IMR-90 (cell line): ENCODE measurements around the gene ZNF213. TPM values are rescaled to one million over a fixed set of nuclear protein-coding genes. Genes with fewer than 3 reads are reported as not detected.

ENCODE experiments used
- ATAC-seq: fragments of 200-7000 bp; cut with Tn5 transposase; 2 replicates; pipeline ENCODE4 v1.9.1; 2020; ENCODE audit warnings: low read depth, mild to moderate bottlenecking, moderate library complexity
- BruUV-seq: library from RNA; stranded (reverse); fragments of 400-500 nt; replicated peaks from 2 replicates; lab custom pipeline; 2021; lab: Mats Ljungman, UMichigan
- CTCF ChIA-PET: fragments of 300-600 bp; formaldehyde crosslinking; extraction: SDS; loops from one replicate; lab custom pipeline; 2021; ENCODE audit warnings: antibody characterized with exemption; lab: Yijun Ruan, JAX
- POLR2A ChIA-PET: fragments of 300-600 bp; sonication (Branson Sonifier 250); formaldehyde crosslinking; loops from one replicate; lab custom pipeline; 2022; ENCODE audit warnings: antibody characterized with exemption; ENCODE audit not compliant: unreplicated experiment; lab: Charles Lee
- DNase-seq: peaks from one replicate; pipeline ENCODE4 v3.0.0; 2013
- H2AFZ ChIP-seq: replicated peaks from 2 replicates; pipeline ENCODE3; 2013; ENCODE audit warnings: low read length, mild to moderate bottlenecking; ENCODE audit not compliant: poor library complexity
- H2AK5ac ChIP-seq: 2 replicates; pipeline ENCODE4 v1.6.1; 2013; ENCODE audit warnings: low read depth, low read length, inconsistent platforms
- H2AK9ac ChIP-seq: replicated peaks from 2 replicates; pipeline ENCODE3; 2013; ENCODE audit warnings: mild to moderate bottlenecking, low read depth, low read length, moderate library complexity; ENCODE audit not compliant: poor library complexity
- H2BK120ac ChIP-seq: 2 replicates; pipeline ENCODE4 v1.6.1; 2013; ENCODE audit warnings: low read depth, low read length, inconsistent platforms
- H2BK15ac ChIP-seq: 3 replicates; pipeline ENCODE4 v1.6.1; 2013; ENCODE audit warnings: low read depth, low read length, inconsistent platforms
- H2BK20ac ChIP-seq: 2 replicates; pipeline ENCODE4 v1.6.1; 2013; ENCODE audit warnings: low read depth, mild to moderate bottlenecking, inconsistent platforms, low read length, moderate library complexity
- H2BK5ac ChIP-seq: 2 replicates; pipeline ENCODE4 v1.6.1; 2013; ENCODE audit warnings: mild to moderate bottlenecking, low read depth, low read length, inconsistent platforms; ENCODE audit not compliant: poor library complexity, severe bottlenecking
- H3K14ac ChIP-seq: replicated peaks from 2 replicates; pipeline ENCODE4 v1.6.1; 2013; ENCODE audit warnings: low read depth, low read length, inconsistent platforms
- H3K18ac ChIP-seq: 2 replicates; pipeline ENCODE4 v1.6.1; 2013; ENCODE audit warnings: low read depth, low read length, control low read depth
- H3K23ac ChIP-seq: 2 replicates; pipeline ENCODE4 v1.6.1; 2013; ENCODE audit warnings: low read depth, low read length, inconsistent platforms
- H3K27ac ChIP-seq: 2 replicates; pipeline ENCODE4 v1.5.1; 2013; ENCODE audit warnings: mild to moderate bottlenecking, control low read depth, low read length; ENCODE audit not compliant: insufficient read depth
- H3K27me3 ChIP-seq: 2 replicates; pipeline ENCODE4 v1.6.1; 2013; ENCODE audit warnings: low read length; ENCODE audit not compliant: control insufficient read depth, insufficient read depth
- H3K36me3 ChIP-seq: 2 replicates; pipeline ENCODE4 v1.6.1; 2013; ENCODE audit warnings: low read length, mixed read lengths; ENCODE audit not compliant: control insufficient read depth, insufficient read depth
- H3K4ac ChIP-seq: 2 replicates; pipeline ENCODE4 v1.6.1; 2013; ENCODE audit warnings: low read depth, low read length, inconsistent platforms
- H3K4me1 ChIP-seq: 2 replicates; pipeline ENCODE4 v1.6.1; 2013; ENCODE audit warnings: low read length, mixed read lengths; ENCODE audit not compliant: control insufficient read depth, insufficient read depth
- H3K4me2 ChIP-seq: 2 replicates; pipeline ENCODE4 v1.6.1; 2013; ENCODE audit warnings: low read depth, mild to moderate bottlenecking, control low read depth, low read length, moderate library complexity
- H3K4me3 ChIP-seq: 2 replicates; pipeline ENCODE4 v1.5.1; 2013; ENCODE audit warnings: low read depth, mild to moderate bottlenecking, control low read depth, low read length, moderate library complexity; ENCODE audit not compliant: insufficient read depth
- H3K56ac ChIP-seq: 2 replicates; pipeline ENCODE4 v1.6.1; 2013; ENCODE audit warnings: low read length, inconsistent platforms; ENCODE audit not compliant: insufficient read depth; ENCODE audit errors: extremely low read depth
- H3K79me1 ChIP-seq, 2 experiments: 2 replicates each; pipeline ENCODE4 v1.6.1; 2013; ENCODE audit warnings: low read length in 2 of 2, inconsistent platforms in 1 of 2, low read depth in 1 of 2
- H3K9ac ChIP-seq: 2 replicates; pipeline ENCODE4 v1.6.1; 2013; ENCODE audit warnings: low read depth, low read length, control low read depth
- H3K9me1 ChIP-seq: 2 replicates; pipeline ENCODE4 v1.6.1; 2013; ENCODE audit warnings: low read length, inconsistent platforms; ENCODE audit not compliant: insufficient read depth
- H3K9me3 ChIP-seq: 2 replicates; pipeline ENCODE4 v1.6.1; 2013; ENCODE audit warnings: low read length; ENCODE audit not compliant: control insufficient read depth, insufficient read depth
- H4K20me1 ChIP-seq: 2 replicates; pipeline ENCODE4 v1.6.1; 2013; ENCODE audit warnings: low read length, inconsistent platforms; ENCODE audit not compliant: insufficient read depth
- H4K5ac ChIP-seq: 2 replicates; pipeline ENCODE4 v1.6.1; 2013; ENCODE audit warnings: mild to moderate bottlenecking, low read depth, low read length, control low read depth
- H4K8ac ChIP-seq, 2 experiments: 2 replicates each; pipeline ENCODE4 v1.6.1; 2013; ENCODE audit warnings: low read depth in 2 of 2, low read length in 2 of 2, control low read depth in 1 of 2, inconsistent platforms in 1 of 2
- H4K91ac ChIP-seq: 2 replicates; pipeline ENCODE4 v1.6.1; 2013; ENCODE audit warnings: low read depth, low read length, inconsistent platforms; ENCODE audit not compliant: insufficient read depth
- CHD1 ChIP-seq: IDR thresholded peaks from 2 replicates; pipeline ENCODE4 v1.6.1; 2012; ENCODE audit warnings: low read depth, low read length, improper control_type of control experiment
- MAZ ChIP-seq: IDR thresholded peaks from 2 replicates; pipeline ENCODE4 v1.6.1; 2012; ENCODE audit warnings: low read depth, mild to moderate bottlenecking, low read length, improper control_type of control experiment, moderate library complexity, borderline replicate concordance
- MXI1 ChIP-seq: IDR thresholded peaks from 2 replicates; pipeline ENCODE4 v1.6.1; 2012; ENCODE audit warnings: low read depth, mild to moderate bottlenecking, low read length, moderate library complexity, borderline replicate concordance
- NFE2L2 ChIP-seq: fragments of 150-350 bp; IDR thresholded peaks from 2 replicates; pipeline ENCODE4 v1.6.1; 2016; ENCODE audit warnings: low read depth, mild to moderate bottlenecking, low read length
- RAD21 ChIP-seq: IDR thresholded peaks from 2 replicates; pipeline ENCODE4 v1.6.1; 2012; ENCODE audit warnings: low read length, improper control_type of control experiment
- WGBS, 2 experiments: methylation state at CpG; one replicate each; pipeline versions ENCODE4 v1.1.5 to v1.1.7; 2013; ENCODE audit warnings: missing lambda C conversion rate in 2 of 2; ENCODE audit not compliant: insufficient read length in 1 of 2; ENCODE audit errors: extremely low coverage in 2 of 2; 5-methylcytosine and 5-hydroxymethylcytosine counted together
- dilution Hi-C: fragments of 300-500 bp; cut with HindIII; formaldehyde crosslinking; loops from one replicate; pipeline ENCODE4 v1.14.3; 2018; ENCODE audit warnings: low sequenced_read_pairs; ENCODE audit not compliant: unreplicated experiment
- in situ Hi-C: fragments of 300-500 bp; cut with MboI; formaldehyde crosslinking; loops from 3 replicates; pipeline ENCODE4 v1.14.3; 2019; ENCODE audit warnings: low sequenced_read_pairs, inconsistent platforms, mixed read lengths
- intact Hi-C: fragments of 100-400 bp; cut with micrococcal nuclease; formaldehyde crosslinking; loops from 2 replicates; pipeline ENCODE4 v1.10.0; 2022
- polyA plus RNA-seq, 3 experiments: library from polyadenylated mRNA; depleted of rRNA; stranded (reverse); fragments of >200 nt; gene quantifications; 2 replicates each; pipeline ENCODE4 v1.2.3, GENCODE V29; 2012; ENCODE audit warnings: low replicate concordance in 1 of 3
- total RNA-seq: library from RNA; depleted of rRNA; stranded (reverse); fragments of >200 nt; gene quantifications from 2 replicates; pipeline ENCODE4 v1.2.3, GENCODE V29; 2012

The ZNF213 gene
- total and polyA plus RNA-seq, 2 of the 4 experiments (the other 2 are of a cell fraction) = 0.72 to 4.0 TPM

DNA sequence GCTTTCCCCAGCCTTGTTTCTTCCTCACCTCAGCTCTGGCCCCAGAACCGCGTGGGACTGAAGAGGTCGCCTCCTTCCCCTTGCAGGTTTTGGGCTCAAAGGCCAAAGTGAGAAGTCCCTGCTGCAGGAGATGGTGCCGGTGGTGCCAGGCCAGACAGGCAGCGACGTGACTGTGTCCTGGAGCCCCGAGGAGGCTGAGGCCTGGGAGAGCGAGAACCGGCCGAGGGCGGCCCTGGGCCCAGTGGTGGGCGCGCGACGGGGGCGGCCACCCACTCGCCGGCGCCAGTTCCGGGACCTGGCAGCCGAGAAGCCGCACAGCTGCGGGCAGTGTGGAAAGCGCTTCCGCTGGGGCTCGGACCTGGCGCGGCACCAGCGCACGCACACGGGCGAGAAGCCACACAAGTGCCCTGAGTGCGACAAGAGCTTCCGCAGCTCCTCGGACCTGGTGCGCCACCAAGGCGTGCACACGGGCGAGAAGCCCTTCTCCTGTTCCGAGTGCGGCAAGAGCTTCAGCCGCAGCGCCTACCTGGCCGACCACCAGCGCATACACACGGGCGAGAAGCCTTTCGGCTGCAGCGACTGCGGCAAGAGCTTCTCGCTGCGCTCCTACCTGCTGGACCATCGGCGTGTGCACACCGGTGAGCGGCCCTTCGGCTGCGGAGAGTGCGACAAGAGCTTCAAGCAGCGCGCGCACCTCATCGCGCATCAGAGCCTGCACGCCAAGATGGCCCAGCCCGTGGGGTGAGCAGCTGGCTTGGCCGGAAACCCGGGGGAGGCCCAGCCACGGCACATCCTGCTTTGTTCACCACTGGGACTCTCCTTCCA lies 6.0 kb downstream of the ZNF213 start (continued):
- TF ChIP-seq CHD1 = no peak

DNA sequence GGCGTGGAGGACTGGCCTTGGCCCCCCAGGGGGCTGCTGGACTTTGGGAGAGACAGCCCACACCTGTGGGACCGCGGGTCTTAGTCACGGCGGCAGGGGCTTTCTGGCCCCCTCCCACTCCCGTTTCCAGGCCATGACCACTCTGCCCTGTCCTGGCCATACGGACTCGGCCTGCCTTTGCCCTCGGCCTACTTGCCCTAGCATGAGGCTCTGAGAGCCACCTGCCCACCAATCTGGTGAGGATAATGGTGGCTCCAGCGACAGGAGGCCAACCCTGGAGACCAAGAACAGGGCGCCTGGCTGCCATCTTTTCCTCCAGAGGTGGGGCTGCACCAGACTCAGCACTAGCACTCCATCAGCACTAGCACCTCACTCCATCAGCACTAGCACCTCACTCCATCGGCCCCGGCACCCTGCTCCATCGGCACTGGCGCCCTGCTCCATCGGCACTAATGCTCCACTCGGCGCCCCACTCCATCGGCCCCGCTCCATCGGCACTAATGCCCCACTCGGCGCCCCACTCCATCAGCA lies 7.0 kb downstream of the ZNF213 start:
- ATAC-seq = no peak
- Histone ChIP-seq H3K36me3 (peaks cover 19% of the 10 kb centered on the region), H3K56ac (no peak overlapping the region), H3K9me1 (0 out of 2 replicates have a peak, but pooled peaks cover 3% of the 10 kb centered on the region), H2BK20ac (no peak overlapping the region), H2BK15ac (no peak overlapping the region), H3K4ac (no peak overlapping the region), H4K8ac (no peak overlapping the region), H3K4me2 (no peak overlapping the region), H4K5ac (no peak overlapping the region), H3K14ac (no peak overlapping the region), H3K27ac (no peak overlapping the region), H2AK9ac (peak overlapping the region; percentile 55), H2BK120ac (no peak overlapping the region), H3K4me3 (no peak overlapping the region), H2AK5ac (no peak overlapping the region), H2BK5ac (no peak overlapping the region), H4K91ac (no peak overlapping the region), H3K4me1 (peaks cover 3% of the 10 kb centered on the region), H3K23ac (no peak overlapping the region), H3K79me1 (peaks cover 9 to 11% of the 10 kb centered on the region in 2 experiments; a peak in 3 of 4 replicates), H4K20me1 (no peaks in the 10 kb centered on the region), H2AFZ (no peak overlapping the region), H3K9me3 (no peaks in the 10 kb centered on the region), H3K9ac (no peak overlapping the region), H3K27me3 (no peaks in the 10 kb centered on the region), H3K18ac (no peak overlapping the region)
- ChIA-PET POLR2A (no interaction called here), CTCF (no interaction called here)
- dilution Hi-C loops (no loop called here), in situ Hi-C loops (no loop called here), intact Hi-C loops (no loop called here)
- no TSS peak for BruUV-seq
- TF ChIP-seq MAZ = no peak
- TF ChIP-seq MXI1 = no peak
- TF ChIP-seq NFE2L2 = no peak
- TF ChIP-seq RAD21 = no peak
- no peak for DNase-seq
- WGBS, 2 experiments = 90% methylated on average over 14 of the region's 23 CpGs; no CpG with 5 or more reads in 1 of the 2 experiments
